ENCODE data around the gene UNKL. TPM values are rescaled to one million over a fixed set of nuclear protein-coding genes. Genes with fewer than 3 reads are reported as not detected.

UNKL gene
- polyA plus RNA-seq, 1 experiment, result 15.4 TPM

DNA sequence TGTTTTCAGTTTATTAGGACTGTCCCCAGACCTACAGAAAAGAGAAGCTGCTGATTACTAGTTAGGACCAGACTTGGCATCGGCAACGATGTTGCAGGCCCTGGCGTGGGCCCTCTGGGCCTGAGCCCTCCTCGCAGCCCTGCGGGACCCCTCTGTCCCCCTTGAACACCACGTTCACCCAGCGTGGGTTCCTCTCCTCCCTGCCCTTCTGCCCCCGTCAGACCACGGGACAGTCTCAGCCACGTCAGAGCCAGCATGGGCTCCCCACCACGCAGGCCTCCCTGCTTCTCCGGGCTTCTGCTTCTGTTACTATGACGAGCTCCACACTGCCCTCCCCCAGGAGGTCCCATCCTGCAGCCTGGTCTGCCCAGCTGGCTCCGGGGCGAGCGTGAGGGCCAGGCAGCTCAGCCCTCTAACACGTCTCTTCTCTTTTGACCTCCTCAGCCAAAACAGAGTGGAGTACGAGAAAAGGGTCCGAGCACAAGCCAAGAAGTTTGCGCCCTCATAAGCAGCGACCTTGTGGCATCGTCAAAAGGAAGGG lies 90.1 kb downstream of the UNKL start:
- no peaks in the 10 kb centered on the region for H3K27me3 ChIP-seq (ENCODE audit: control insufficient read depth, insufficient read depth, low read length)
- ChIA-PET CTCF (no interaction called here), POLR2A (no interaction called here)
- TF ChIP-seq, protein P1, sequence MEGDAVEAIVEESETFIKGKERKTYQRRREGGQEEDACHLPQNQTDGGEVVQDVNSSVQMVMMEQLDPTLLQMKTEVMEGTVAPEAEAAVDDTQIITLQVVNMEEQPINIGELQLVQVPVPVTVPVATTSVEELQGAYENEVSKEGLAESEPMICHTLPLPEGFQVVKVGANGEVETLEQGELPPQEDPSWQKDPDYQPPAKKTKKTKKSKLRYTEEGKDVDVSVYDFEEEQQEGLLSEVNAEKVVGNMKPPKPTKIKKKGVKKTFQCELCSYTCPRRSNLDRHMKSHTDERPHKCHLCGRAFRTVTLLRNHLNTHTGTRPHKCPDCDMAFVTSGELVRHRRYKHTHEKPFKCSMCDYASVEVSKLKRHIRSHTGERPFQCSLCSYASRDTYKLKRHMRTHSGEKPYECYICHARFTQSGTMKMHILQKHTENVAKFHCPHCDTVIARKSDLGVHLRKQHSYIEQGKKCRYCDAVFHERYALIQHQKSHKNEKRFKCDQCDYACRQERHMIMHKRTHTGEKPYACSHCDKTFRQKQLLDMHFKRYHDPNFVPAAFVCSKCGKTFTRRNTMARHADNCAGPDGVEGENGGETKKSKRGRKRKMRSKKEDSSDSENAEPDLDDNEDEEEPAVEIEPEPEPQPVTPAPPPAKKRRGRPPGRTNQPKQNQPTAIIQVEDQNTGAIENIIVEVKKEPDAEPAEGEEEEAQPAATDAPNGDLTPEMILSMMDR (IDR thresholded peaks at IDR 0.05; ENCODE audit: insufficient read depth, low read depth, low read length), result no peak
- DNase-seq (ENCODE audit: low read depth), result no peak
- peaks cover 34% of the 10 kb centered on the region for H3K36me3 ChIP-seq (ENCODE audit: control insufficient read depth, insufficient read depth, low read length)
- no peak overlapping the region for H3K4me3 ChIP-seq (ENCODE audit: low read depth, low read length)

DNA sequence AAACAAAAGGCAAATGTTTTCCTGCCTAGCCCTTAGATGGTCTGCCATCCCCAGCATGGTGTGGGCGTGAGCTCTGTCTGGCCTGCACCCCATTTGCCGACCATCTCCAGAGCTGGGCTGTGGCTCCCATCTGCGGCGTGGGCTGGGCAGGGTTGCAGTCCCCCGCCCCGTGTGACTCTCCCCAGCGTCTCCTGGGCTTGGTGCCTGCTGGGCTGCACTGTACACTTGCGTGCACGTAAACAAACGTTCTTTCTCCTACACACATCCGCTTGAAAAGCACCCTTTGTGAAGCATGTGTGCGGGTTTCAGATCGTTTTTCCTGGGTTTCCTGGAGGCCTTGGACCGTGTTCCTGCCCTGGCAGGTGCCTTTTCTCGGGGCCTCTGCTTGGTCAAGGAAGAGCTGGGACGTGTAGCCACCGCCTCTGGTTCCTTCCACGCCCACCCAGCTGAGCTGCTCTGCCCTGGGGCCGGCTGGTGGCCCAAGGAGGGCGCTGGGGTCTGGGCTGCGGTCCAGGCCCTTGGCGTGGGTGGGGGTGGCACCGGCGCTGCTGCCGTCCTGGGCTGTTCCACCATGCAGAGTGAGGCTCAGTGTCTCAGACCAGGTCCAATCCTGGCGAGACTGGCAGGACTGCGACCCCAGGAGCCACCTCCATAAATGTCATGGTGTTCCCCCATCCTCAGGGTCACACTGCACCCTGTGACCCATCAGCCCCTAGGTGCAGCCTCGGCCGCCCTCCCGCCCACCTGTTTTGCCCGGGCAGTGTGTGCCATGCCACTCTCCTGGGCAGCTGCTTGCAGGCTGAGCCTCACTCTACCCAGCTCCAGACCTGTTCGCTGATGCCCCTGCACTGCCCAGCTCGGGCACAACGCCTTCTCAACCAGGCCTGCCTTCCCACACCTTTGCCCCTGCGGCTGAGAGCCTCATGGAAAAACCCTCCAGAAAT lies 90.9 kb downstream of the UNKL start:
- ChIA-PET POLR2A (no interaction called here), CTCF (no interaction called here)
- TF ChIP-seq, protein P1 (IDR thresholded peaks at IDR 0.05; ENCODE audit: insufficient read depth, low read depth, low read length), result no peak
- peaks cover 39% of the 10 kb centered on the region for H3K36me3 ChIP-seq (ENCODE audit: control insufficient read depth, insufficient read depth, low read length)
- no peak overlapping the region for H3K4me3 ChIP-seq (ENCODE audit: low read depth, low read length)
- no peak for DNase-seq (ENCODE audit: low read depth)
- H3K27me3 ChIP-seq (ENCODE audit: control insufficient read depth, insufficient read depth, low read length), result no peaks in the 10 kb centered on the region

DNA sequence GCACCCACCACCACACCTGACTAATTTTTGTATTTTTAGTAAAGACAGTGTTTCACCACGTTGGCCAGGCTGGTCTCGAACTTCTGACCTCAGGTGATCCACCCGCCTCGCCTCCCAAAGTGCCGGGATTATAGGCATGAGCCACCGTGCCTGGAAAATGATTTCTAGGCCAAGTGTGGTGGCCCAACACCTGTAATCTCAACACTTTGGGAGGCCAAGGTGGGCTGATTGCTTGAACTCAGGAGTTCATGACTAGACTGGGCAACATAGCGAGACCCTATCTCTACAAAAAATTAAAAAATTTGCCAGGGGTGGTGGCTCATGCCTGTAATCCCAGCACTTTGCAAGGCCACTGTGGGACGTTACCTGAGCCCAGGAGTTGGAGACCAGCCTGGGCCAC lies 92.1 kb downstream of the UNKL start:
- Histone ChIP-seq H3K27me3 (ENCODE audit: control insufficient read depth, insufficient read depth, low read length) (no peaks in the 10 kb centered on the region), H3K36me3 (ENCODE audit: control insufficient read depth, insufficient read depth, low read length) (peaks cover 49% of the 10 kb centered on the region), H3K4me3 (ENCODE audit: low read depth, low read length) (no peak overlapping the region)
- DNase-seq (ENCODE audit: low read depth), result no peak
- ChIA-PET POLR2A (no interaction called here), CTCF (no interaction called here)
- TF ChIP-seq, protein P1 (IDR thresholded peaks at IDR 0.05; ENCODE audit: insufficient read depth, low read depth, low read length), result no peak

DNA sequence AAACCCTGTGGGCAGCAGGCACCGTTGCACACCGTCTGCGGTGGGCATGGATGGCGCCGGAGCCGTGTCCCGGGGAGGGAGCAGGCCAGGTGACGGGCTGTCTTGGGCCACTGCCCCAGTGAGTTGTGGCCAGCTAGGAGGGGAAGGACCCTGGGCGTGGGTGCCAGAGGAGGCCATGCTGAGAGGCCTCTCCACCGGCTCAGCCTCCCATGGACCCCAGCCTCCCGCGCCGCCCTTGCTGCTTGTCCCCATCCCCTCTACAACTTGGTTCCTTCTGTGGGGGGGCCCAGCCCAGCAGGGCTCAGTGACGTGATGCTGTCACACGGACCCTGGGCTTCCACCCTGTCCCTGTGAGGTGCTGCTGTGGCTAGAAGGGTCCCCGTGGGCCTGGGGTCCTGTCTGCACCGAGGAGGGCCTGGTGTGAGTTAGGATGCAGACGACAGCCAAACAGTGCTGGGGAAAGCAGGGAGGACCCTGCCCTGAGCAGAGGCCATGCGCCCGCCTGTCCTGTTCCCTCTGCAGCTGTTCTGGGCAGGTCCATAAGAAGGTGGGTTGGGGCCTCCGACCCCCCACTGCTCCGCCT lies 93.8 kb downstream of the UNKL start:
- no peak for DNase-seq (ENCODE audit: low read depth)
- POLR2A ChIA-PET, result no interaction called here
- no peak overlapping the region for H3K4me3 ChIP-seq (ENCODE audit: low read depth, low read length)
- TF ChIP-seq, protein P1 (IDR thresholded peaks at IDR 0.05; ENCODE audit: insufficient read depth, low read depth, low read length), result no peak
- no peaks in the 10 kb centered on the region for H3K27me3 ChIP-seq (ENCODE audit: control insufficient read depth, insufficient read depth, low read length)
- H3K36me3 ChIP-seq (ENCODE audit: control insufficient read depth, insufficient read depth, low read length), result peaks cover 56% of the 10 kb centered on the region
- CTCF ChIA-PET, result no interaction called here

DNA sequence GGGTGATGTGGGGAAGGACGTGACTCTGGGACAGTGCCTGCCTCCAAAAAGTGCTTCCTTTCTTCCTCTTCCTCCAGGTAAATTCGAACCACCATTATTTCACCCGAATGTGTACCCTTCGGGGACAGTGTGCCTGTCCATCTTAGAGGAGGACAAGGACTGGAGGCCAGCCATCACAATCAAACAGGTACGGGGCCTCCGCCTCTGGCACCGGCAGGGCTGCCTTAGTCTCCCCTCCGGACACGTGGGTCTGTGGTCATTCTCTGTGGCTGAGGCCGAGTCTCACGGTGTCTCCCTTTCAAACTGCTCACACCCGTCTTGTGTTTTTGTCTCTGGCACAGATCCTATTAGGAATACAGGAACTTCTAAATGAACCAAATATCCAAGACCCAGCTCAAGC lies 94.4 kb downstream of the UNKL start:
- ChIA-PET POLR2A (no interaction called here), CTCF (no interaction called here)
- no peak for DNase-seq (ENCODE audit: low read depth)
- Histone ChIP-seq H3K27me3 (ENCODE audit: control insufficient read depth, insufficient read depth, low read length) (no peaks in the 10 kb centered on the region), H3K4me3 (ENCODE audit: low read depth, low read length) (no peak overlapping the region), H3K36me3 (ENCODE audit: control insufficient read depth, insufficient read depth, low read length) (peaks cover 55% of the 10 kb centered on the region)
- TF ChIP-seq, protein P1 (IDR thresholded peaks at IDR 0.05; ENCODE audit: insufficient read depth, low read depth, low read length), result no peak
